ENCODE results near the gene DEFB114. TPM values are rescaled to one million over a fixed set of nuclear protein-coding genes. Genes with fewer than 3 reads are reported as not detected.

DEFB114 gene
- total and polyA plus RNA-seq, 2 of the 13 experiments (the other 11 are each of a cell fraction or from before 2014, with no cell fraction given) = not detected

- Histone ChIP-seq H4K20me1 (ENCODE audit: insufficient read depth, low read length) (no peaks in the 10 kb centered on the region), H3K4me2 (ENCODE audit: low read depth, low read length) (no peak overlapping the region), H3K27ac (ENCODE audit: extremely low read length, insufficient read depth, low read length) (no peak overlapping the region), H3K9ac (ENCODE audit: insufficient read depth, low read depth, low read length) (no peak overlapping the region), H3K9me3 (ENCODE audit: low read length) (no peaks in the 10 kb centered on the region), H3K36me3 (replicated peaks in 1 of 2; ENCODE audit: control insufficient read depth in 1 of 2, insufficient read depth in 2 of 2, low read length in 2 of 2) (no peaks in the 10 kb centered on the region), H3K79me2 (ENCODE audit: insufficient read depth, low read length) (no peaks in the 10 kb centered on the region), H3K4me3 (replicated peaks in 1 of 3; ENCODE audit: insufficient read depth in 1 of 3, low read depth in 2 of 3, low read length in 3 of 3) (no peak overlapping the region), H2AFZ (ENCODE audit: low read length) (no peak overlapping the region), H3K4me1 (ENCODE audit: insufficient read depth, low read length) (no peaks in the 10 kb centered on the region), H3K27me3 (ENCODE audit: control insufficient read depth in 1 of 2, insufficient read depth in 2 of 2, low read length in 2 of 2) (no peaks in the 10 kb centered on the region)
- DNase-seq (ENCODE audit: low spot score) (no peak), ATAC-seq (no peak), FAIRE-seq (no peak)
- WGBS (ENCODE audit: low lambda C conversion rate) = 2% methylated on average over 3 of the region's 3 CpGs
- ChIA-PET CTCF (ENCODE audit: low intra/inter-chr PET ratio, low total read pairs) (no interaction called here), POLR2A (no interaction called here)
- in situ Hi-C loops (cut with HindIII; ENCODE audit: extremely low pct_ligation_motif_present, low pct_unique_long_range_greater_than_20kb) = no loop called here
- BruUV-seq (replicated peaks) = no TSS peak
- intact Hi-C loops (cut with micrococcal nuclease; ENCODE audit: unreplicated experiment) = no loop called here
- no peak for TF ChIP-seq ZNF768 (CRISPR knock-in tag; IDR thresholded peaks at IDR 0.05)
Observed at GRCh38 chr6:50003139-50003538, 39.2 kb upstream of the DEFB114 start.

- in situ Hi-C loops (cut with HindIII; ENCODE audit: extremely low pct_ligation_motif_present, low pct_unique_long_range_greater_than_20kb) = no loop called here
- H2AFZ ChIP-seq (ENCODE audit: low read length) = no peak overlapping the region
- no peak overlapping the region for H3K9ac ChIP-seq (ENCODE audit: insufficient read depth, low read depth, low read length)
- no peaks in the 10 kb centered on the region for H3K27me3 ChIP-seq (ENCODE audit: control insufficient read depth in 1 of 2, insufficient read depth in 2 of 2, low read length in 2 of 2)
- no peaks in the 10 kb centered on the region for H3K9me3 ChIP-seq (ENCODE audit: low read length)
- CTCF ChIA-PET (ENCODE audit: low intra/inter-chr PET ratio, low total read pairs) = no interaction called here
- intact Hi-C loops (cut with micrococcal nuclease; ENCODE audit: unreplicated experiment) = no loop called here
- H3K79me2 ChIP-seq (ENCODE audit: insufficient read depth, low read length) = no peaks in the 10 kb centered on the region
- H3K4me3 ChIP-seq (replicated peaks in 1 of 3; ENCODE audit: insufficient read depth in 1 of 3, low read depth in 2 of 3, low read length in 3 of 3) = no peak overlapping the region
- no peak for ATAC-seq
- no peaks in the 10 kb centered on the region for H3K4me1 ChIP-seq (ENCODE audit: insufficient read depth, low read length)
- no peak for FAIRE-seq
- H3K4me2 ChIP-seq (ENCODE audit: low read depth, low read length) = no peak overlapping the region
- no peak for DNase-seq (ENCODE audit: low spot score)
- H4K20me1 ChIP-seq (ENCODE audit: insufficient read depth, low read length) = no peaks in the 10 kb centered on the region
- H3K36me3 ChIP-seq (replicated peaks in 1 of 2; ENCODE audit: control insufficient read depth in 1 of 2, insufficient read depth in 2 of 2, low read length in 2 of 2) = no peaks in the 10 kb centered on the region
- H3K27ac ChIP-seq (ENCODE audit: extremely low read length, insufficient read depth, low read length) = no peak overlapping the region
- BruUV-seq (replicated peaks) = no TSS peak
- POLR2A ChIA-PET = no interaction called here
- TF ChIP-seq ZNF350 (CRISPR knock-in tag; IDR thresholded peaks at IDR 0.05; ENCODE audit: borderline replicate concordance, low read depth) (no peak), FOXK1 (CRISPR knock-in tag; IDR thresholded peaks at IDR 0.05; ENCODE audit: borderline replicate concordance, low read depth) (no peak), ZNF543 (CRISPR knock-in tag; IDR thresholded peaks at IDR 0.05) (no peak), ARNTL (CRISPR knock-in tag; IDR thresholded peaks at IDR 0.05) (no peak), ZNF652 (CRISPR knock-in tag; IDR thresholded peaks at IDR 0.05; ENCODE audit: borderline replicate concordance, low read depth) (no peak), CREM (IDR thresholded peaks at IDR 0.05) (no peak), CREM (CRISPR knock-in tag; IDR thresholded peaks at IDR 0.05) (no peak), SMAD1 (CRISPR knock-in tag; IDR thresholded peaks at IDR 0.05; ENCODE audit: borderline replicate concordance, low read depth) (no peak), SALL2 (CRISPR knock-in tag; IDR thresholded peaks at IDR 0.05) (no peak), ZNF749 (CRISPR knock-in tag; IDR thresholded peaks at IDR 0.05; ENCODE audit: borderline replicate concordance) (no peak), ZBTB40 (IDR thresholded peaks at IDR 0.05) (no peak), ZBTB40 (CRISPR knock-in tag; IDR thresholded peaks at IDR 0.05) (no peak)
Observed at GRCh38 chr6:49995278-49995677, 31.3 kb upstream of the DEFB114 start.
